ENCODE measurements around the gene SULT1A2.

GRCh38 chr16:28562199-28562598 lies 34.7 kb downstream of the SULT1A2 start:
- no peak for TF ChIP-seq CTCF (IDR thresholded peaks at IDR 0.05)
- TF ChIP-seq EP300 (IDR thresholded peaks at IDR 0.05): no peak
- TF ChIP-seq POLR2A (IDR thresholded peaks at IDR 0.05): no peak
